GM18951 (cell line): Measurements from ENCODE around the gene LARP4.
"Not testable (repeated sequence)": the region's sequence is repeated elsewhere in the genome, so short reads cannot be mapped to it uniquely, and the experiment has no call there.

ENCODE experiments used
- POLR2A ChIP-seq: IDR thresholded peaks from 4 replicates; pipeline ENCODE4 v1.6.1; 2011; ENCODE audit warnings: mild to moderate bottlenecking; ENCODE audit not compliant: insufficient read length, insufficient read depth; ENCODE audit errors: extremely low read depth
- in situ Hi-C: fragments of 300-500 bp; cut with MboI; formaldehyde crosslinking; loops from one replicate; pipeline ENCODE4 v1.12.0; 2022; ENCODE audit warnings: low sequenced_read_pairs, mixed read lengths, inconsistent platforms; ENCODE audit not compliant: unreplicated experiment

The LARP4 gene

GRCh38 chr12:50387487-50387886 is 13.2 kb upstream of the LARP4 start:
- TF ChIP-seq POLR2A: no peak
- in situ Hi-C loops: no loop called here

GRCh38 chr12:50387972-50388478 is 12.7 kb upstream of the LARP4 start:
- no peak for TF ChIP-seq POLR2A
- in situ Hi-C loops: no loop called here

DNA sequence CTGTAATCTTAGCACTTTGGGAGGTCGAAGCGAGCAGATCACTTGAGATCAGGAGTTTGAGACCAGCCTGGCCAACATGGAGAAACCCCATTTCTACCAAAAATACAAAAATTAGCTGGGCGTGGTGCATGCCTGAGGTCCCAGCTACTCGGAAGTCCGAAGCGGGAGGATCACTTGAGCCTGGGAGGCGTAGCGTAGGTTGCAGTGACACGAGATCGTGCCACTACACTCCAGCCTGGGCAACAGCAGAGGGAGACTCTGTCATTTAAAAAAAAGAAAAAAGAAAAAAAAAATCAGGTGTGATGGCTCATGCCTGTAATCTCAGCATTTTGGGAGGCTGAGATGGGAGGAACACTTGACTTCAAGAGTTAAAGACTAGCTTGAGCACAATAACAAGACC is 11.9 kb upstream of the LARP4 start:
- in situ Hi-C loops: not testable (repeated sequence)

GRCh38 chr12:50390316-50390741 is 10.4 kb upstream of the LARP4 start:
- in situ Hi-C loops: no loop called here

GRCh38 chr12:50394469-50395029 is 6.1 kb upstream of the LARP4 start:
- TF ChIP-seq POLR2A: no peak
- in situ Hi-C loops: no loop called here

More at GRCh38 chr12:50390316-50390741, 10.4 kb upstream of the LARP4 start:
- no peak for TF ChIP-seq POLR2A

- TF ChIP-seq POLR2A: no peak
- in situ Hi-C loops: no loop called here
Measured at GRCh38 chr12:50397117-50397650, 3.5 kb upstream of the LARP4 start.

- no peak for TF ChIP-seq POLR2A
- in situ Hi-C loops: no loop called here
Measured at GRCh38 chr12:50398931-50399330, 1.8 kb upstream of the LARP4 start.

DNA sequence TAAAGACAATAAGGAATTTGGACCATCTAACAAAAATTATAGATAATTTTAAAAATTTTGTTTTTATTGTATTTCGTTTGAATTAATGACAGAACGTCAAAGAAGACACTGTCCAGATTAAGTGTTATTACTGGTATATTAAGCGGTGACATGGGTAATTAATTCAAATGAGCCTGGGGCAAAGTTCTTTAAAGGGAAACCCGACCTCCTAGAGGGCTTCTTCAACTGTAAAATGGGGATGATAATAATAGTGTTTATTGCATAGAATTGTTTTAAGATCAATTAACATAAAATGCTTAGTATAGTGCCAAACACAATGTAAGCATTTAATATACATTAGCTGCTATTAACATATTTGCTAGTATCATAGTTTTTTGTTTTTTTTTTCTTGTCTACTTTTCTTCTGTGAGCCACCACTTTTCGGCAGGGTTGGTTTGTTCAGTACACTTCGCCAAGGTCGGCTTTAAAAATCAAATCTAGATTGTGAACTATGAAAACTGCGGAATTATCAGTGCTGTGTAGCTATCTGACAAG is 514 bp upstream of the LARP4 start:
- in situ Hi-C loops: no loop called here
- no peak for TF ChIP-seq POLR2A

- TF ChIP-seq POLR2A: no peak
- in situ Hi-C loops: no loop called here
Measured at GRCh38 chr12:50401500-50402081, 906 bp downstream of the LARP4 start.

DNA sequence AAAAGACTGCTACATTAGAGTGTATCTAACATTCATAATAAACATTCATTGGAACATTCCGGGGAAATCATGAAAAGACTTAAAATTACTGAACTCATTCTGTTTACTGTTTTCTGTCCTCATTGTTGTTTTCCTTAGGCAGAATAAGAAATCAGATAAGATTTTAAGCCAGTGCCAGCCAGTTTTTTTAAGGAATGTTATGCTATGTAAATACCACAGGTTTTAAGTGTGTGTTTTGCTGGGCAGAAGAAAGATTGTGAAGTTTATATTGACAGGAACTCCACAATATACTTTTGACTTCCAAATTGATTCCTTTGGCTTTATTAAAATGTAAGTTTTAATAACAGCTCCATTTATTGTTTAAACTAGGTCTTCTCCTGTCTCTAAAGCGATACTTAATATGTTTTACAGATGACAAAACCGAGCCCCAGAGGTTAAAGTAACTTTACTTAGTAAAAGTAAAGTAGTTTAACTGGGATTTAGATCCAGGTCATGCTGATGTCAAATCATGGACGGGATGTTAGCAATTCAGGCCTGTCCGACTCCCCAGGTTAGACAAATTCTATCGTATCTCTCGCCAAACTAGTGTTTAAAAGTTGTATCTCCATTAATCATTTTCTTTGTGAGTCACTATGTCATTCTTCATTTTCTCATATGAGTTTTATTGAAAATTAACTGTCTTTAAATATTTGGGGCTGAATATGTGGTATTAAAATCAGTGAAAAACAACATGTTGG is 1.7 kb downstream of the LARP4 start:
- no peak for TF ChIP-seq POLR2A
- in situ Hi-C loops: no loop called here

DNA sequence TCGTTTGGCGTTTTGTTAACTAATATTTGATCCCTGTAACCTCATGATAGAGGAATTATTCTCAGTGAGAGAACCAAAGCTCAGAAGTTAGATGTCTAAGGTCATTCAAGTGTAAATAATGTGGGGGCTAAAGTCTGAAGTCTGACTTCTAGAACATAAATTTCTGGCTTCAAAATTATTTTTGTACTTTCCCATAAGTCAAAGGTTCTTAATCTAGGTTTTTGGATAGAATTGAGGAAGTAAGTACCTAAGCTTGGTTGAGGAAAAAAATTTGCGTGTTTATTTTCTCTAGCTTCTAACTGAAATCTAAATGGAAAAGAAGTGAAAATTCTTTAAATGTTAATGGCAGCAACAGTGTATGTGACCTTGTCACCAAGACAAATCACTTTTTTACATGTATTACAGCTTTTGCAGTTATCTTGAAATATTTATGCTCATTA is 2.3 kb downstream of the LARP4 start:
- no peak for TF ChIP-seq POLR2A
- in situ Hi-C loops: no loop called here

DNA sequence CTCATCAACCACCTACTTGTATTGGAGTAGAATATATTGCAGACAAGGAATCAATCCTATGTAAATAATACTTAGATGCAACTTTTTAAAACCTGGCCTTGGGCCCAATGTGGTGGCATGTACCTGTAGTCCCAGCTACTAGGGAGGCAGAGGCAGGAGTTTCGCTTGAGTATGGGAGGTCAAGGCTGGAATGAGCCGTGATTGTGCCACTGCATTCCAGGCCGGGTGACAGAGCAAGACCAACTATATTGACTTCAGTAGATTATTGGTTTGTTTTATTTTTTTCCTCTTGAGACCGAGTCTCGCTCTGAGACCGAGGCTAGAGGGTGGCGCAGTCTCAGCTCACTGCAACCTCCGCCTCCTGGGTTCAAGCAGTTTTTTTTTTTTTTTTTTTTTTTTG is 3.6 kb downstream of the LARP4 start:
- no peak for TF ChIP-seq POLR2A
- in situ Hi-C loops: no loop called here

DNA sequence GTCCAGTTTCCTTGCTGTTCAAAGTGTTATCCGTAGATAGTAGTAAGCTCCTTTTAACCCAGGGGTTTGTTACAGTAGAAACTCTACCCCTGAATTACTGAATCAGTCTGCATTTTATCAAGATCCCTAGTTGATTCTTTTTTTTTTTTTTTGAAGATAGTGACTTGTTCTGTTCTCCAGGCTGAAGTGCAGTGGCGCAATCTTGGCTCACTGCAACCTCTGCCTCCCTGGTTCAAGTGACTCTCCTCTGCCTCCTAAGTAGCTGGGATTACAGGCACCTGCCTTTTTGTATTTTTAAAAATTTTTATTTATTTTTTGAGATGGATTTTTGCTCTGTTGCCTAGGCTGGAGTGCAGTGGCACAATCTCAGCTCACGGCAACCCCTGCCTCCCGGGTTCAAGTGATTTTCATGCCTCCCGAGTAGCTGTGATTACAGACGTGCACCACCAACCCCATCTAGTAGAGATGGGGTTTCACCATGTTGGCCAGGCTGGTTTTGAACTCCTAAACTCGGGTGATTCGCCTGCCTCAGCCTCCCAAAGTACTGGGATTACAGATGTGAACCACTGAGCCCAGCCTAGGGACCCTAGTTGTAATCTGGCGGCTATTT is 10.5 kb downstream of the LARP4 start:
- in situ Hi-C loops: no loop called here
- no peak for TF ChIP-seq POLR2A

- TF ChIP-seq POLR2A: no peak
- in situ Hi-C loops: no loop called here
Measured at GRCh38 chr12:50415899-50416479, 15.3 kb downstream of the LARP4 start.
